D721Med (cell line): ENCODE measurements around the gene DDRGK1.
"Not testable (repeated sequence)": the region's sequence is repeated elsewhere in the genome, so short reads cannot be mapped to it uniquely, and the experiment has no call there.

ENCODE experiments used
- DNase-seq: peaks from one replicate; pipeline ENCODE4 v3.0.0; 2011; ENCODE audit warnings: low spot score; ENCODE audit not compliant: insufficient read length
- FAIRE-seq: peaks from 2 replicates; lab custom pipeline; 2011; peaks lifted over from hg19 to GRCh38; lab: Jason Lieb, UNC
- CTCF ChIP-seq: IDR thresholded peaks from 2 replicates; pipeline ENCODE4 v1.5.1; 2012; ENCODE audit warnings: mild to moderate bottlenecking, control low read depth; ENCODE audit not compliant: insufficient read depth; ENCODE audit errors: missing control alignments

Gene DDRGK1

DNA sequence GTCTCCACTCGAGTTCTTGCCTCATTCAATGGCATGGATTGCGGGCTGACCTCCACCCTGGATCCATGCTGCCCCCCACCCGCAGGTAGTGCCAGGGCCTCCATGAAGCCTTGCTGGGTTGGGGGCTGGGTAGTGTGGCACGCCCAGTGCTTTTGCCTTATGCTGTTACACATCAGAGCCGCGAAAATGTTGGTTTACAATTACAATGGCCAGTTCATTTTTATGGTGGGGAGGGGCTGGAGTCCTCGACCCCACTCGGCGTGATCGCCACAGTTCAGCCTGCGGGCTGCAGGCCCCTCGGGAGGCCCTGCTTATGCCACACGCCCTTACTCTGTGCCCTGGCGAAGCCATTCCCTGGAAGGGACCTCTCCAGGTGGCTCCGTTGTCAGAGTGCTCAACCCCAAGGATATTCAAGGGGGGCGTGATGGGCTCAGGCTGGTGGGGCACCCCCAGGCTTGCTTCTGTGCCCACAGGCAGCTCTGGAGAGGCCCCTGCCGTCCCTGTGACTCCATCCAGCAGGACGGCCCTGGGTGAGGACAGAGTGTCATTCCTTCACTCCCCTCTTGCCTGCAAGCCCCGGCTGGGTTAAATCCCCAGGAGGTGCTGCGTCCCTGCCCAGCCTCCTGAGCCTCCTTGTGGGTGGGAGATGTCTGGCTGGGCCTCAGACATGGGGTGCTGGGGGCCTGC is 19.7 kb upstream of the DDRGK1 start:
- TF ChIP-seq CTCF = no peak
- no peak for DNase-seq
- no peak for FAIRE-seq

GRCh38 chr20:3223651-3223993 is 19.1 kb upstream of the DDRGK1 start:
- FAIRE-seq (no peak), DNase-seq (no peak)
- no peak for TF ChIP-seq CTCF

DNA sequence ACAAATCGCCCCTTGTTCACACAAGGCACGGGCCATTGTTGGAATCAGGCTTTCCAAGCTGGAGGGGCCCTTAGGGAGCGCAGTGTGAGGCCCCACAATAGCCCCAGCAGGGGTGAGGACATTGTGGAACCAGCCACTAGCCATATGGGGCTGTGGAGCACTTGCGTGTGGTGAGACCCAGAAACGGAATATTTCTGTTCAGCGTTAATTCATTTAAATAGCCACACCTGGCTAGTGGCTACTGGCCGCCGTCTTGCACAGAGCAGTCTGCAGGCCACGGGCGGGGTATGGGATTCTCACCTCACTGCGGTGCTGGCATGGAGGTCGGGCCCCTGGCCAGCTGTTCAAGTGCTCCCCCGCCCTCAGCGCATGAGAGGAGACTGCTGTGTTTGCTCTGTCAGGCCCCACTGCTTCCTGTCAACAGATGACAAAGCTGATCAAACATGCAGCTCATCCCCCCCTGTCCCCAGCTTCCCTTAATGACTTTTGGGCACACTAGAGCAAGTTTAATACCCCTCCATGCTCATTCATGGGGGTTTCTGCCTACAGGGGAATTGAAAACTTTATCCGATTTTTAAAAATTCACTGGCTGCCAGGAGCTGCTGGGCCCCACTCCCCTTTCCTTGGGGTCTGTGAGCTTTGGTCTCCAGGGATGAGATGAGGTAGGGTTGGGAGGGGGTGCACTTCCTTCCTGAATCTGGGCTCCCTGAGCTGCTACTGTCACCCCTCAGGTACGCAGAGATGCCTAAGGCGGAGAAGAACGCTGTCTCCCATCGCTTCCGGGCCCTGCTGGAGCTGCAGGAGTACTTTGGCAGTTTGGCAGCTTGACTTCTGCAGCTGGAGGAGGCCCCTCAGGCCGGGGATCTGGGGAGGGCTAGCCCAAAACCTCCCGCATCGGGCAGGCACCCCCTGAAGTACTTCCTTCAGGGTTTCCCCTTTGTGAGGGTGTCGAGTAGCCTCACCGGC is 18.4 kb upstream of the DDRGK1 start:
- DNase-seq = no peak
- no peak for FAIRE-seq
- no peak for TF ChIP-seq CTCF

DNA sequence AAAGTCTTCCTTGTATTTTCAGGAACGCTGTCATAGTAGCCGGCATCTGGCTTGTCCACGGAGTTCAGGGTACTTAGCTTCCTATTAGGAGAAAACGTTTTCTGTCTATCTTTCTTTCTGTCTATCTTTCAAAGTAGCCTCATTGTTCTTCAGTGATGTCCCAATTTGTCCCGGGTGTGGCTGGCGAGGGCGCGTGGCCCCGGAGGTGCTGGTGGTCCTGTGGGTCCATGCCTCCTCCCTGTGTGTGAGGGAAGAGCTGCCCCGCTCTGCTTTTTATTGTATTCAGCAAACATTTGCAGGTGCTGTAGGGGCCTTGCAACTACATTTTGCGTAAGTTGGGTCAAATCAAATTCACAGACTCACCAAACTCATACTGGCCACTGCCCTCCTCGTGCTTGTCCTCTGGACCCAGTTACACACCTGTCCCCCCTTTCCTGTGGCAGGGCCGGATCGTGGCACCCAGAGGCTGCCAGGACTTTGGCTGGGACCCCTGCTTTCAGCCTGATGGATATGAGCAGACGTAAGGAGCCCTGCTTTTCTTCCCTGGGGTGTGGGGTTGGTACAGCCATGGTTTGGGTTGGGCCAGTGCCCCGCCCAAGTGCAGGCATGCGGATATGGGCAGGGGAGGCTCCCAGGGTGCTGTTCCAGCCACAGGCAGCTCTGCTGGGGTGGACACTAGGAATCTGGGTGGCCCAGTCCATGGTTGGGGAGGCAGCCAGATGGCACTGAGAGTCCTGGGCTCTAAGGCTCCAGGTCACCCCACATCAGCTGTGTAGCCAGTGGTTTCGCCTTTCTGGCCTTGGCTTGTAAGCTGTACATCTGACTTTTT is 17.1 kb upstream of the DDRGK1 start:
- no peak for FAIRE-seq
- no peak for DNase-seq
- TF ChIP-seq CTCF = no peak

DNA sequence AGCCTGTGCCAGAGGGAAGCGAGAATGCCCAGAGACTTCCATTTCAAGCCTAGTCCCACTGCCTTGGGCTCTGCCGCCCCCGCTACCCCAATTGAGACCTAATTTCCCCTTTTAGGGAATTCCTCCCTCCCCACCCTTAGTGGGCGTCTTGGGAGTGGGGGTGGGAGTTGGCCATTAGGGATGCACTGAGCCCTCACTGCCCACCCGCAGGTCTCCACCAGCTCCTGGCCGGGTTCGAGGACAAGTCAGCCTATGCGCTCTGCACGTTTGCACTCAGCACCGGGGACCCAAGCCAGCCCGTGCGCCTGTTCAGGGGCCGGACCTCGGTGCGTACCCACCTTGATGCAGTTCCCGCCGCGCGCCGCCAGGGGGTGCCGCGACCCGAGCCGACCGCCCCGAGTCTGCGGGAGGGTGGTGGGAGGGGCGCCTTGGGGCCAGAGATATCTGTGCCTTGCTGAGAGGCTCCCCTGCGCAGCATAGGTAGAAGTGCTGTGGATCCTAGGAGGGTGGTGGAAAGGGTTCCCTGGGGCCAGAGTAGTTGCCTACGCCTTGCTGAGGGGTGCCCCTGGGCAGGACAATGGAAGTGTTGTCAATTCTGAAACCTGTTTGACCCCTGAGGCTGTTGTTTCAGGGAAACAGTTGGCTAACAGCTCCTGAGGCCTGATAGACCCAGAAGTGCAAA is 14.0 kb upstream of the DDRGK1 start:
- FAIRE-seq = no peak
- TF ChIP-seq CTCF = peak; percentile 62
- peak; percentile 50 for DNase-seq

- not testable (repeated sequence) for FAIRE-seq, DNase-seq
Observed at GRCh38 chr20:3215359-3215917, 11.0 kb upstream of the DDRGK1 start.
